ENCODE results near the gene MVB12B. TPM values are rescaled to one million over a fixed set of nuclear protein-coding genes. Genes with fewer than 3 reads are reported as not detected.

The MVB12B gene
- total RNA-seq: 2.3 and 3.3 TPM in 2 replicates

GRCh38 chr9:126326228-126327005 lies at the start of gene MVB12B:
MVB12B (plus strand) TSS chr9:126326829; CDS start chr9:126326930, 101 bp downstream.

